C1 segment of cervical spinal cord (tissue), 14 donors: ENCODE data around the gene GNG4.
"Not testable (repeated sequence)": the region's sequence is repeated elsewhere in the genome, so short reads cannot be mapped to it uniquely, and the experiment has no call there.

Source experiments
- DNase-seq, 14 donors: peaks; one replicate each; lab custom pipeline; 2025; lab: John Stamatoyannopoulos, UW

The GNG4 gene

GRCh38 chr1:235586992-235587391 is 62.6 kb downstream of the GNG4 start:
- no peak for DNase-seq

DNA sequence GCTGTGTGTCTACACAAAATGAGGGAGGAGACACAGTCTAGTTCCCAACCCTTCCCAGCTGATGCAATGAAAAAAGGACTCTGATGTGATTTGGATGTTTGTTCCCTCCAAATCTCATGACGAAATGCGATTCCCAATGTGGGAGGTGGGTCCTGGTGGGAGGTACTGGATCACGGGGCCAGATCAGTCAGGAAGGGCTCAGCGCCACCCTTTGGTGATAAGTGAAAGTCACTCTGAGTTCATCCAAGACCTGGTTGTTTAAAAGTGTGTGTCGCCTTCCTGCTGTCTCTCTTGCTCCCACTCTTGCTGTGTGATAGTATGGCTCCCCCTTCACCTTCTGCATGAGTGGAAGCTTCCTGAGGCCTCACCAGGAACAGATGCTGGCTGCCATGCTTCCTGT is 63.2 kb downstream of the GNG4 start:
- DNase-seq, result no peak

DNA sequence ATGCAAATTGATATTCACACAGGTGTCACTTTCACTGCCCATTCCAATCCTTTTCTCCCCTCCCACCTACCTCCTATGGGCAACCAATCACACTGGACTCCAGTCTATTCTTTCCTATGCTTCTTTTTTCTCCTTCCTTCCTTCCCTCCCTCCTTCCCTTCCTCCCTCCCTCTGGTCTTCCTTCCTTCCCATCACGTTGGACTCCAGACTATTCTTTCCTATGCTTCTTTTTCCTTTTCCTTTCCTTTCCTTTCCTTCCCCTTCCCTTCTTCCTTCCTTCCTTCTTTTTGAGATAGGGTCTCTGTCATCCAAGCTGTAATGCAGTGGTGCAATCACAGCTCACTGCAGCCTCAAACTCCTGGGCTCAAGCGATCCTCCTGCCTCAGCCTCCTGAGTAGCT is 64.6 kb downstream of the GNG4 start:
- no peak for DNase-seq

DNA sequence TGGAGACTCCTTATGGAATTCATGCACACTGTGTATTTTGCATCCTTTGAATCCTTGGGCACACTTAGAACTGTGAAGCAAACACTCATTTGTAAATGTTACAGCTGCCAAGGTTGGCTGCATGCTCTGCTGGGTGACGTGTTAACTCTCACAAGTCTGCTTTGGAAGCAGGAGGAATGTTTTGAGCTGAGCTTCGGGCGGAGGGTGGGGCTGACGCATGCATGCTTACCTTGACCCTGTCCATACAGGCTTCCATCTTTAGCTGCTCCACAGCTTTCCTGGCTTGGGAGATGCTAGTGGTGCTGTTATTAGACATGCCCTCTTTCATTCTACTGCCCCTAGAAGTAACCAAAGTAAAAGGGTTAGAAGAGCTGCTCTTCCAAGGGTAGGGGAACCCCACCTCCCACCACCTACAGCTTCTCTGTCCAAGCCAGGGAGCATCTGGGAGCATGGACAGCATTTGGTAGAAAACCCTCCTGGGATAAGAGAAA is 66.0 kb downstream of the GNG4 start:
- no peak for DNase-seq

- no peak for DNase-seq
These were observed 67.5 kb downstream of the GNG4 start for GRCh38 chr1:235582130-235582529.

DNA sequence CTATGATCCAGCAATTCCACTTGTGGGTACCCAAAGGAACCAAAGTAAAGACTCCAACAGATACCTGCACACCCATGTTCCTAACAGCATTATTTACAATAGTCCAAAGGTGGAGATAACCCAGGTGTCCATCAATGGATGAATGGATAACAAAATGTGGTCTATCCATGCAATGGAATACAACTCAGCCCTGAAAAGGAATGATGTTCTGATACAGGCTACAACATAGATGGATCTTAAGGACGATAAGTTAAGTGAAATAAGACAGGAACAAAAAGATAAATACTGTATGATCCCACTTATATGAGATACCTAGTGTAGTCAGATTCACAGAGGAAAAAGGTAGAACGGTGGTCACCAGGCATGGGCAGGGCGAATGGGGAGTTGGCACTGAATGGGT is 69.7 kb downstream of the GNG4 start:
- DNase-seq, result no peak

DNA sequence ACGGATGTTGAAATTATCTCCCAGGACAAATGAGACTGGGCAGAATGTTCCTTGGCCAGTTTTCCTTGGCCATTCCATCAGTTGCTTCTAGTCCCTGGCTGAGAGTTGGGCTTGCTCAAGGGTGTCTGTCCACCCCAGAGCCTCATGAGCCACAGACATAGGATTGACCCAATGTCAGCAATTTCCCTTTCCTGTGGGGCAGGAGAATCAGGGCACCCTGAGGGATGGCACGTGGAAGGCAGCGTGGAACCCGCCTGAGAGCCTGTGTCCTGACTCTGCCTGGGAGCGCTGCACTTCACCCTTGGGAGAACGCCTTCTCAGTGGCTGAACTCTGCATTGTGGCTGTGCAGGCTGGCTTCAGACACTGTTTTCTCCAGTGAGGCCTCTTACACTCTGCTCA is 74.0 kb downstream of the GNG4 start:
- DNase-seq, result no peak

DNA sequence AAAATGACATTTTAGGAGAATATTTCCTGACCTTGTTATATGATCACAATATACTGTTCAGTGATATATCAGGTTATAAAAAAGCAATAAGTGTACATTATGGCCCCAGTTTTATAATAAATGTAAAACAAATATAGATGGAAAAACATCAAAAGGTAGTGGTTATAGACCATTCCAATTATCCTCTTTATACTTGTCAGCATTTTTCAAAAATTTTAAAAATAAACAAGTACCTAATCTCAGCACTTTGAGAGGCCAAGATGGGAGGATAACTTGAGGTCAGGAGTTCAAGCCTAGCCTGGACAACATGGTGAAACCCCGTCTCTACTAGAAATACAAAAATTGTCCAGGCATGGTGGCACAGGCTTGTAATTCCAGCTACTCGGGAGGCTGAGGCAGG is 75.7 kb downstream of the GNG4 start:
- no peak for DNase-seq

DNA sequence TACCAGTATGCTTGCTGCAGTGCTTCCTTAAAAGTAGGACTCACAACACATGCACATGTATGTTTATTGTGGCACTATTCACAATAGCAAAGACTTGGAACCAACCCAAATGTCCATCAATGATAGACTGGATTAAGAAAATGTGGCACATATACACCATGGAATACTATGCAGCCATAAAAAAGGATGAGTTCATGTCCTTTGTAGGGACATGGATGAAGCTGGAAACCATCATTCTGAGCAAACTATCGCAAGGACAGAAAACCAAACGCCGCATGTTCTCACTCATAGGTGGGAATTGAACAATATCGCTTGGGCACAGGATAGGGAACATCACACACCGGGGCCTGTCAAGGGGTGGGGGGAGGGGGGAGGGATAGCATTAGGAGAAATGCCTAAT is 76.6 kb downstream of the GNG4 start:
- DNase-seq, result not testable (repeated sequence)

DNA sequence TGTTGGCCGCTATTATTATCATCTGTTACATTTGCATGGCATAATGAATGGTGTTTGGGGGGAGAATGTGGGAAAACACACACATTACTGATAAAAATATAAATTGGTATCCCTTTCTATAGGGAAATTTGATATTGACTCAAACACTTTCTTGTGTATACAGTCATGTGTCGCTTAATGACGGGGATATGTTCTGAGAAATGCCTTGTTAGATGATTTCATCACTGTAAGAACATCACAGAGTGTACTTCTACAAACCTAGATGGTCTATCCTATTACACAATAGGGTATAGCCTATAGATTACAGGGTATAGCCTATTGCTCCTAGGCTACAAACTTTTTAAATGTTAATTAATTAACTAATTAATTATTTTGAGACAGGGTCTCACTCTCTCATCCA is 78.1 kb downstream of the GNG4 start:
- no peak for DNase-seq

GRCh38 chr1:235567812-235568503 is 81.6 kb downstream of the GNG4 start:
- DNase-seq, result no peak

DNA sequence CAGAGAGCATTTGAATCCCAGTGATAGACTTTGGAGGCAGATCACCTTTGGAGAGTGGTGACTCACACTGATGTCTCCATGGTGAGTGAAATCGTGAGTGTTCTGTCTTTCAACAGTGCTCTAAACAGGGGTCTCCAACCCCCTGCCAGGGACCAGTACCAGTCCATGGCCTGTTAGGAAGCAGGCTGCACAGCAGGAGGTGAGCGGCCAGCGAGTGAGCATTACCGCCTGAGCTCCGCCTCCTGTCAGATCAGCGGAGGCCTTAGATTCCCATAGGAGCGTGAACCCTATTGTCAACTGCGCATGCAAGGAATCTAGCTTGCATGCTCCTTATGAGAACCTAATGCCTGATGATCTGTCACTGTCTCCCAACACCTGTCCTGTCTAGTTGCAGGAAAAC is 83.5 kb downstream of the GNG4 start:
- DNase-seq, result no peak

DNA sequence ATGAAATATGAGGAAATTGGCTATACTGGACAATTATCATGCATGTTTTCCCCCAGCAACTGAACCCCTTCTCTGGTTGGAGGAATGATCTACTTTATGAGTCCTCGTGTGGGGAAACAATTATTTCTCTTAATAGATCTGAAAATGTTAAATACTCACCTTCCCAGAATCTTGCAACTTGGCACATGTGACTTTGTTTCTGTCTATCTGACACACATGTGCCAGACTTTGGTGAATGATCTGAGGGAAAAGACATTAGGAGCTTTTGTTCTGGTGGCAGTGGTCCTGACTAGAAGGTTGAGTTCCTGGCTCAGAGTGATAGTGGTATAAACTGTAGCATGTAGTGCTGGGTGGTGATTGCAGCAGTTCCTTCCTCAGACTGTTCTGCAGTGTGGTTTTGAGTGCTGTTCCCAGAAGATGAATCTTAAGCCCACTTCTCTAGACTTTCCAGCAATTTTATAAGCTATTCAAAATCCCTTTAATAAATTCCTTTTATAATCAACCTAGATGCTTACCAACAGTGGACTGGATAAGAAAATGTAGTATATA is 86.0 kb downstream of the GNG4 start:
- no peak for DNase-seq

GRCh38 chr1:235562589-235562988 is 87.0 kb downstream of the GNG4 start:
- no peak for DNase-seq

GRCh38 chr1:235558621-235559169 is 90.9 kb downstream of the GNG4 start:
- no peak for DNase-seq

DNA sequence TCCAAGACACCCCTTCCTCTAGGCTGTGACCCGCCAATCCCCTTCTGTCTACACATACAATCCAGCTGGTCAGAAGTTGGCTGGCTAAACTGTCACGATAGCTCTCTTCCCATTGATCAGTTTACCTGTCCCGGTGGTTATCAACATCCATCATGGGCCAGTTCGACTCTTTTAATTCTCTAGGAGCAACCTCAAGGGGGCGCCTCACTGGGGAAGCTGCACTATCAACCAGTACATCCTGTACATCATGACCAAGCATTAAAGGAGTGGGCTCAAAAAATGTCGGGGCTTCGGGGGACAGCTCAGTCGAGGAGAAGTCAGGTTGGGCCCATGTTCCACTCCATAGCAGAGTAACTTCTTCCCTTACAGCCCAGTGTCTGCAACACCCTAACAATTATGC is 92.1 kb downstream of the GNG4 start:
- no peak for DNase-seq

- DNase-seq, result no peak
These were observed 92.8 kb downstream of the GNG4 start for GRCh38 chr1:235556807-235557206.

DNA sequence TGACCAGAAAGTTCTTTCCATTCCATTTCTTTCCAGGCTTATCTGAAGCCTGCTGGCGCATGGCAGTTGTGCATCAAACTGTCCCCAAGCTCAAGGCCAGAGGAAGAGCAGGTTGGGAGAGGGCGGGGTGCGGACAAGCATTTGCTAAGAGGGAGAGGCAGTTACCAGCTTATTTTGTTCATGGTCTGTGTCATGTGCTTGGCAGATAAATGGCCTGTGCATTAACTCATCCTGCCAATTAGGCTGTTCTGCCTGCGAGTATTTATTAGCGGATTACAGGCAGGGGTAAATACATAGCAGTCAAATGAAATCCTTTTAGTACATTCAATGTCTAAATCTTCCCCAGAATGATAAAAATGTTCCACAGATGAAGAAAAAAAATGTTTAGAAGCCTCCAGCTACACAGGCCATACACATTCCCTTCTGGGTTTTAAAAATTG is 96.5 kb downstream of the GNG4 start:
- no peak for DNase-seq

GRCh38 chr1:235552146-235552716 is 97.4 kb downstream of the GNG4 start:
- no peak for DNase-seq

DNA sequence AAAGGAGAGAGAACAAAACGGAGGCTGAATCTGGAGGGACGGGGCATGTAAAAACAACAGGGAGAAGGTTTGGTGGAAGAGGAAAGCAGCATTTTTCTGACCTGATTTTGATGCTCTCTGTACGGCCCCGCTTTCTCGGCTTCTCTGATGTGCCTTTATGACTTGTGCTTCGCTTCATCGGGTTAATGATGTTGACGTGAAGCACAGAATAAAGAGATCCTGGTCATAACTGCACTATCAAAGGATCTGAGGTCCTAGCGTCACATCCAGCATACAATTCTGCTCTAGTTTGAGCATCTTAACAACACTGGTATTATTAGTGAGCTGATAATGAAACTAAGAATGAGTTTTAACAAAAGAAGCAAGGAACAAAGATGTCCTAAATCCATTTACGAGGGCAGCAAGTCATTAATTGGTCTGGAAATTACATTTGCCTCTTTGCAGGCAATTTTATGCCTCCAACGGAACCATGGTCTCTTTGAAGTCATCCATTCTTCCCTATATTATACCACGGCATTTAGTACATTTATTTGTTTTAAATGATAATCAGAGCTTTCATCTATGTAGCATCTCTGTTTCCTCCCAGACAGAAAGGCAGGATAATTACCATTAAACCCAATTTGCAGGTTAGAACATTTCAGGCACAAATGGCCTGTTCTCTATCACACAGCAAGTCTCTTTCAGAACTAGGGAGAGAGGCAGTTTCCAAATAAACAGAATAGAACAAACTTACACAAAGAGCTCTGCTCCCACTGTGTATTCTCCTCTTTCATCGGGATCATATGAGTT is 100.0 kb downstream of the GNG4 start:
- no peak for DNase-seq

DNA sequence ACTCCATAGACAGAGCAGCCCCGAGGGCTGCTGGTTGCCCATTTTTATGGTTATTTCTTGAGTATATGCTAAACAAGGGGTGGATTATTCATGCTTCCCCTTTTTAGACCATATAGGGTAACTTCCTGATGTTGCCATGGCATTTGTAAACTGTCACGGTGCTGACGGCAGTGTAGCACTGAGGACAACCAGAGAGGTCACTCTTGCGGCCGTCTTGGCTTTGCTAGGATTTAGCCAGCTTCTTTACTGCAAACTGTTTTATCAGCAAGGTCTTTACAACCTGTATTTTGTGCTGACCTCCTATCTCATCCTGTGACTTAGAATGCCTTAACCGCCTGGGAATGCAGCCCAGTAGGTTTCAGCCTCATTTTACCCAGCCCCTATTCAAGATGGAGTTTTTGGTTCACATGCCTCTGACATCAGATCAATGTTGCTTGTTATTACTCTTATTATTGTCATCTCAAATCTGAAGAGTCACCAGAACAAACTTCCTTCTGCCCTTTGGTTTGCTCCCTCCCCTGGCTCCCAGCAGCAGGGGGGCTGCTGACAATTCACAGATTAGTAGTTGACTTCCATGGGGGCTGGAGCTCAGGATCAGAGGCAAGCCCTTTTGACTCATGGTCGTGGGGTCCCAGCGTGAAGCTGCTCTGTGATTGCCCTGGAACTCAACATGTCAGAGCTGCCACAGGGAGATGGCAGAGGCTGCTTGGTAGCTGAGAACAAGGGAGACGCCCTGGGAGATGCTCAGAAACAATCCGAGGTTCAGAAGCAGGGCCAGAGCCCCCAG is 103.0 kb downstream of the GNG4 start:
- DNase-seq, result not testable (repeated sequence)
